GM19438 (cell line): ENCODE measurements around the gene ZFP64.

ENCODE experiments used
- ATAC-seq: cut with Tn5 transposase; IDR thresholded peaks from one replicate; pipeline ENCODE4 v1.9.1; 2021; ENCODE audit warnings: low read depth; ENCODE audit not compliant: unreplicated experiment

Gene ZFP64

GRCh38 chr20:52118016-52118623 lies 73.5 kb downstream of the ZFP64 start:
- no peak for ATAC-seq

GRCh38 chr20:52110456-52110855 lies 81.1 kb downstream of the ZFP64 start:
- no peak for ATAC-seq

GRCh38 chr20:52105442-52106422 lies 85.8 kb downstream of the ZFP64 start:
- ATAC-seq = no peak

GRCh38 chr20:52104546-52105441 lies 86.8 kb downstream of the ZFP64 start:
- no peak for ATAC-seq

- ATAC-seq = no peak
Measured at GRCh38 chr20:52103913-52104545, 87.5 kb downstream of the ZFP64 start.

- ATAC-seq = no peak
Measured at GRCh38 chr20:52103335-52103912, 88.2 kb downstream of the ZFP64 start.

- ATAC-seq = no peak
Measured at GRCh38 chr20:52102559-52102958, 89.0 kb downstream of the ZFP64 start.

GRCh38 chr20:52102126-52102525 lies 89.5 kb downstream of the ZFP64 start:
- ATAC-seq = no peak
